Liver (tissue), 3 donors: Measurements from ENCODE around the gene TAS2R14.

ENCODE experiments used
- ATF3 ChIP-seq: IDR thresholded peaks from 2 replicates; pipeline ENCODE4 v1.6.1; 2016; ENCODE audit warnings: antibody characterized with exemption
- CTCF ChIP-seq: fragments of 150-350 bp; IDR thresholded peaks from 2 replicates; pipeline ENCODE4 v1.5.1; 2017; ENCODE audit warnings: improper control_type of control experiment, low read depth, low read length; ENCODE audit not compliant: missing input control
- FOXA2 ChIP-seq: IDR thresholded peaks from 2 replicates; pipeline ENCODE4 v1.6.1; 2016; ENCODE audit warnings: antibody characterized with exemption
- GABPA ChIP-seq, 2 donors: IDR thresholded peaks in 1 of 2; conservative IDR thresholded peaks in 1 of 2; 2 replicates each; pipeline ENCODE4 v1.6.1; 2016; ENCODE audit warnings: antibody characterized with exemption in 2 of 2, mild to moderate bottlenecking in 1 of 2, moderate library complexity in 1 of 2
- JUND ChIP-seq, 2 donors: IDR thresholded peaks; 2 replicates each; pipeline ENCODE4 v1.6.1; 2016; ENCODE audit warnings: antibody characterized with exemption in 2 of 2
- MAX ChIP-seq: IDR thresholded peaks from 2 replicates; pipeline ENCODE4 v1.6.1; 2016; ENCODE audit warnings: antibody characterized with exemption
- RAD21 ChIP-seq, 2 donors: IDR thresholded peaks; 2 replicates each; pipeline ENCODE4 v1.6.1; 2016; ENCODE audit warnings: antibody characterized with exemption in 2 of 2, mild to moderate bottlenecking in 2 of 2
- RXRA ChIP-seq, 2 donors: IDR thresholded peaks; 2 replicates each; pipeline ENCODE4 v1.6.1; 2017 to 2018; ENCODE audit warnings: antibody characterized with exemption in 2 of 2, mild to moderate bottlenecking in 1 of 2
- TAF1 ChIP-seq: conservative IDR thresholded peaks from 2 replicates; pipeline ENCODE4 v1.6.1; 2016; ENCODE audit warnings: antibody characterized with exemption, mild to moderate bottlenecking
- YY1 ChIP-seq: IDR thresholded peaks from 2 replicates; pipeline ENCODE4 v1.6.1; 2016; ENCODE audit warnings: antibody characterized with exemption, mild to moderate bottlenecking
- ZBTB33 ChIP-seq: IDR thresholded peaks from 2 replicates; pipeline ENCODE4 v1.6.1; 2016; ENCODE audit warnings: antibody characterized with exemption
- donor health status: healthy.
- donor health status: healthy.

- TF ChIP-seq RXRA (IDR thresholded peaks at IDR 0.05) (no peak), CTCF (no peak), TAF1 (no peak), JUND (IDR thresholded peaks at IDR 0.05) (no peak), YY1 (no peak), ATF3 (no peak), ZBTB33 (no peak), MAX (no peak), RAD21 (IDR thresholded peaks at IDR 0.05) (no peak), FOXA2 (no peak), GABPA (IDR thresholded peaks at IDR 0.05 in 1 of 2, conservative IDR thresholded peaks at IDR 0.05 in 1 of 2) (no peak)
These were observed 43.2 kb upstream of the TAS2R14 start for GRCh38 chr12:10982244-10982643.
